Activated CD4-positive, CD25-positive, alpha-beta regulatory T cell (primary cell): ENCODE results near the gene MCEE.
"Not testable (repeated sequence)": the region's sequence is repeated elsewhere in the genome, so short reads cannot be mapped to it uniquely, and the experiment has no call there.

Experiments used
- DNase-seq, 4 experiments: peaks; one replicate each; lab custom pipeline; 2025; lab: John Stamatoyannopoulos, UW

MCEE gene

GRCh38 chr2:71130152-71130904, at the start of gene MCEE, which contains the start of gene MPHOSPH10:
Gene MCEE (minus strand): TSS chr2:71130229. CDS start chr2:71130219, 10 bp downstream.
Gene MPHOSPH10 (plus strand): TSS chr2:71130634. CDS start chr2:71130666, 32 bp downstream.
- DNase-seq = peak; percentile 75 to 79 (median 76)

DNA sequence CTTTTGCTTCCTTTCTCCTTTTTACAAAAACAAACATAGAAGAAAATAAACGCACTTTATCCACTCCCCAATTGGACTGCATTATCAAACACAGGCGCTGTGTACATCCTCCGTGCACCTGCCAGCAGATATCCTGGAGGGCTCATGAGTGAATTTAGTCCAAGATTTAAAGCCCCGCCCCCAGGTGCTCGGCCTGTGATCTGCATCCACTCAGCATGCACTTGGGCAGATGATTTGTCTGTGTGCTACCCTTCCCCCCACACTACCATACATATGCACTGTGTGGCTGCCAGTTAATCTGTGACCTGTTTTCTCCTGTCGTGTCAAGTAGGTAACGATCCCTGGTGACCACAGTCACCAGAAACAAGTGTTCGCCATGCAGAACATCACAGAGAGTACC, 48.8 kb upstream of the MCEE start:
- not testable (repeated sequence) for DNase-seq

DNA sequence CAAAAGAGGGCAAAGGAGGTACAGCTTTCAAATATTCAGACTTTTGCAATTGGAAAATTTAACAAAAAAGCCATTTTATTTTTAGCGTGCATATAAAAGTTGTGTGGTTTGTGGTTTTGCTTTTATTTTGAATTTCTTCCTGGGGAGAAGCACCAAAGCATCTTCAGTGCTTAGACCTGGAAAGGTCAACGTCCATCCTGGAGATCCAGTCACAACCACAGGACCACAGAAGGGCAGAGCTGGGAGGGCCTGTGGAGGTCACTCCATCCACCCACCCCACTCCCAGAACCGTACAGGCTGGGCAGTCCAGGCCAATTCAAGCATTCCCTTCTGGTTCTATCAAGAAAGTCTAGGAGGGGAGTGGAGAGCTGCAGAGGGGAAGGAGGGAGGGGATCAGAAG, 44.2 kb upstream of the MCEE start:
- no peak for DNase-seq

GRCh38 chr2:71173096-71173495, 43.1 kb upstream of the MCEE start:
- DNase-seq = no peak

DNA sequence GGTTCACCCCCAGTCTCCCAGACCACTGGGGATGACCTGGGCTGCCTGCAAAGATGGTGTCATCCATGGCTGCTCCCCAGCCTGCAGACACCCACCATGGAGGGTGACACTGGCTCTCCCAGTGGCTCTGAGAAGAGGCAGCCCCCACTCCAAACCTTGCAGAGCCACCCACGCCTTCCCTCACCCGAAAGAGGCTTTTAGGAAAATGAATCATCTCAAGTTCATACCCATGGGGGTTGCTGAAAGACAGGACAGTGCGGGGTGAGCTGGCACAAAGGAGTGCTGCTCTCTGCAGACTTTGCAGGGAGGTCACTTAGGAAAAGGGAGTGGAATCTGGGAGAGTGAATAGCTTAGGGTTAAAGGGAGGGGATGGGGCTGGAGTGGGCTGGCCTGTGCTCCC, 36.8 kb upstream of the MCEE start:
- no peak for DNase-seq

GRCh38 chr2:71157124-71157793, 27.2 kb upstream of the MCEE start:
- DNase-seq = peak; percentile 8 to 32 (median 20)

- no peak for DNase-seq
Measured at GRCh38 chr2:71156573-71156972, 26.5 kb upstream of the MCEE start.

DNA sequence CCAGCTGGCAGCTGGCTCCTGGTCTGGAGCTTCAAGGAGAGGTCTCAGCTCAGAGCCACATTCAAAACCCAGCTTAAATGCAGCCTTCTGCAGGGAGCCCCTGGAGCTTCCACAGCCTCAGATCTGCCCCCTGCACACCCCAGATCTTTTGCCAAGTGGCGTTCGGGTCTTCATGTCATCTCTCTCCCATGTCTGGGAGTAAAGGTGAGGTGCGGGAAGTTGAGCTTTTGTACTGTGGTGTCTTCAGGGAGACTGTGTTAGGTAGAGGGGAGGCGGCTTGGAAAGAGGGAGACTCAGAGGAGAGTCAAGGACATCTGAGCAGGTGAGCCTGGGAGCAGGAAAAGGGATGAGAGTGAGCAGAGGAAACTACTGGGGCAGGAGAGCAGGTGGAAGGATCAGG, 25.8 kb upstream of the MCEE start:
- no peak for DNase-seq

DNA sequence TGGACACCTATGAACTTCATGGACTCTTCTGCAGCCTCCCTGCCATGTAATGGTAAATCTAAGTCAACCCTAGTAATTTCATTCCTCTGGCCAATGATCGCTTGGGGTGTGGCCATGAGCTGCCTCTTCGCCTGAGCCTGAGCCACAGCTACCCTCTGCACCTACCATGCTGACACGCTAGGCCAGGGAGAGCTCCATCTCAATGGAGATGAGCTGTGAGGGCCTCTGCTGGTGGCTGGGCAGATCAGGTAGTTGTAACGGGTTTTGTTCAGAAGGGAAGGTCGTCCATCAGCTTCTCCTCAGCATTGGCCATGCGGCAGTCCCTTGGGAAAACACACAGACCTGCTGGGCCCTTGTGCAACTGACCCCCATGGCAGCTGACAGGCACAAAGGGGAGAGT, 24.8 kb upstream of the MCEE start:
- no peak for DNase-seq

- DNase-seq = no peak
Measured at GRCh38 chr2:71154279-71154678, 24.2 kb upstream of the MCEE start.

DNA sequence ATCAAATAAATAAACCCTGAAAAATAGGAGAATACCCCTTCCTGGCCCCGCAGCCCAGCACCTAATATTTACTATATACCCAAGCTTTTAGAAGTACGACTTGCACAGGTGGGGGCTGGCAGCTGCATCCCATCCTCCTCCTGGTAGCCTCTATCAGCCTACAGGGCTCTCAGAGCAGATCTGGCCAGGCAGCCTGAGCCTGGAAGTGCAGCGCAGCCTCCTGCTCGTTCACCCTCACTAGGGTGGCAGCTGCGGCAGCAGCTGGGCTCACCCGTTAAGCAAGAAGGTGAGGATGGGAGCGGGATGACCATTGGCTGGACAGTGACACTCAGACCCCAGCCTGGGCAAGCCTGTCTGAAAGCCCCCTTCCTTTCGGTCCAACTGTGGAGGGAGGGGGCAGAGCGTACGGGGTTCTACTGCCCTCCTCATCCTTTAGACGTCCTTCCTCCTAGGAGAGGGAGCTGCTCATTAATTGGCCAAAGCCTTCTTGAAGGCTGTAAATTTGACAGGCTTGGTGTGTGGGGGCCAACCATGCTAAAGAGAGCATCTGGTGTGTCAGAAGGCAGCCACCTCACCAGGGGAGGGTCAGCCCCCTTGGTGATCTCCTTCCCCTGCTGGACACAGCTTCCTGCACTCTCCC, 23.7 kb upstream of the MCEE start:
- DNase-seq = no peak

- no peak for DNase-seq
Measured at GRCh38 chr2:71151620-71152019, 21.6 kb upstream of the MCEE start.

GRCh38 chr2:71150082-71150816, 20.2 kb upstream of the MCEE start:
- DNase-seq = no peak

- DNase-seq = no peak
Measured at GRCh38 chr2:71148506-71149063, 18.6 kb upstream of the MCEE start.

- no peak for DNase-seq
Measured at GRCh38 chr2:71143782-71144181, 13.8 kb upstream of the MCEE start.

DNA sequence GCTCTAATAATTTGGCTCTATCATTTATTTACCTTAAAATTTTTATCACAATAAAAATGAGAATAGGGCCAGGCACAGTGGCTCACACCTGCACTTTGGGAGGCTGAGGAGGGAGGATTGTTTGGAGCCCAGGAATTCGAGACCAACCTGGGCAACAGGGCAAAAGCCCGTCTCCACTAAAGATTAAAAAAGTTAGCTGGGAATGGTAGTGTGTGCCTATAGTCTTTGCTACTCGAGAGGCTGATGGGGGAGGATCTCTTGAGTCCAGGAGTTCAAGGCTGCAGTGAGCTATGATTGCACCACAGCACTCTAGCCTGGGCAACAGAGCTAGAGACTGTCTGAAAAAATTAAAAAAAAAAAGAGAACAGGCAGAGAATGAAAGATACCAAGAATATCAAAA, 6.1 kb upstream of the MCEE start:
- DNase-seq = no peak

DNA sequence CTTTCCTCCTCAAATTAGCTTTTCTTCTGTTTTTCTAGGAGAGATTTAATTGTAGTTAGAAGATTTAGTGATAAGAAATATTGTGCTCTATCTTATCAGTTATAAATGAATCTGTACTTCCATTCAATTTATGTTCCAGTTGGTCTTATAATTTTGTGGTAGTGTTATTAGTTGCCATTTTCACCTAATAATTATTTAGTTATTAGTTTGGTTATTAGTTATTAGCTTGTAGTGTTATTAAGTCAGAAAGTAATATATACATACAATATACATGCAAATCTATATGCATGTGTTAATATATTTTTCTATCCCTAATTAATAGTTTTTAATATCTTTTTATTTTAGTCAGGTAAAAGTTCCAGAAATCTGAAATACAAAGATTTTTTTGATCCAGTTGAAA, 3.6 kb upstream of the MCEE start:
- DNase-seq = no peak

- DNase-seq = not testable (repeated sequence)
Measured at GRCh38 chr2:71131387-71132166, 1.5 kb upstream of the MCEE start.

DNA sequence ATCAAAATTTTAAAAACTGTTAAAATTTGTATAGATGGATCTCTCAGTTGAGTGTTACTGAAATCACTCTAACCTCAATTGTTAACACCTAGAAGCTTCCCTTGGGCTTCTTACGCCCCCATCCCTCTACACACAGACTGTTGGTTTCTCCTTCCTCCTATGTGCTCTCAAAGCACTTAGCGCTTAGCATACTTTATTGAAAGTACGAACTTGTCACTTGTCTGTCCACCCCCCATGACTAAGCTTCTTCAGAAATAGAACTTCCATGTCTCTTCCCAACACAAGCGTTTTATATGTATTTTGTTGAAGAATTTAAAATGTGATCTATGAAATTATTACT, 846 bp upstream of the MCEE start:
- no peak for DNase-seq

DNA sequence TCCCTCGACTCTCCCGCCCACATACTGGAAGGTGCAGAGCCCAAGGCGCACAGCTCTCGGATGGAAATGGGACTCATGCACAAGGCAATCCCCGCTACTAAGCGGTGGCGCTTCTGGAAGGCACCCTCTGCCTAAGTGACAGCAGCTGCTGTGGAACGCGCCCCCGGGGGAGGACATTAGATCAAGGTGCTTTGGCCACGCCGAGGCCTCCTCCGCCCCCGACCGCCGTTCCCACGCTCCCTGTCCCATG, 202 bp downstream of the MCEE start:
- DNase-seq = no peak

GRCh38 chr2:71129114-71129901, 721 bp downstream of the MCEE start:
- DNase-seq = no peak
